ENCODE data around the gene C14orf180.
"Not testable (repeated sequence)": the region's sequence is repeated elsewhere in the genome, so short reads cannot be mapped to it uniquely, and the experiment has no call there.

Gene C14orf180

GRCh38 chr14:104571246-104571645 is 8.3 kb upstream of the C14orf180 start:
- Histone ChIP-seq H3K27me3 (ENCODE audit: control insufficient read depth, insufficient read depth, low read length) (peaks cover 4% of the 10 kb centered on the region), H3K9ac (ENCODE audit: low read length) (no peak overlapping the region), H3K36me3 (ENCODE audit: control insufficient read depth, insufficient read depth, low read length) (no peaks in the 10 kb centered on the region), H3K4me3 (ENCODE audit: low read length) (no peak overlapping the region), H3K27ac (ENCODE audit: low read depth, low read length) (no peak overlapping the region), H3K4me1 (ENCODE audit: control insufficient read depth, insufficient read depth, low read length) (no peaks in the 10 kb centered on the region)

- Histone ChIP-seq H3K27me3 (ENCODE audit: control insufficient read depth, insufficient read depth, low read length) (peaks cover 4% of the 10 kb centered on the region), H3K4me1 (ENCODE audit: control insufficient read depth, insufficient read depth, low read length) (no peaks in the 10 kb centered on the region), H3K9ac (ENCODE audit: low read length) (no peak overlapping the region), H3K36me3 (ENCODE audit: control insufficient read depth, insufficient read depth, low read length) (no peaks in the 10 kb centered on the region), H3K4me3 (ENCODE audit: low read length) (no peak overlapping the region), H3K27ac (ENCODE audit: low read depth, low read length) (no peak overlapping the region)
Observed at GRCh38 chr14:104572024-104572626, 7.4 kb upstream of the C14orf180 start.

GRCh38 chr14:104572668-104573067 is 6.9 kb upstream of the C14orf180 start:
- Histone ChIP-seq H3K4me1 (ENCODE audit: control insufficient read depth, insufficient read depth, low read length) (no peaks in the 10 kb centered on the region), H3K4me3 (ENCODE audit: low read length) (no peak overlapping the region), H3K27ac (ENCODE audit: low read depth, low read length) (no peak overlapping the region), H3K9ac (ENCODE audit: low read length) (no peak overlapping the region), H3K27me3 (ENCODE audit: control insufficient read depth, insufficient read depth, low read length) (peaks cover 4% of the 10 kb centered on the region), H3K36me3 (ENCODE audit: control insufficient read depth, insufficient read depth, low read length) (no peaks in the 10 kb centered on the region)

DNA sequence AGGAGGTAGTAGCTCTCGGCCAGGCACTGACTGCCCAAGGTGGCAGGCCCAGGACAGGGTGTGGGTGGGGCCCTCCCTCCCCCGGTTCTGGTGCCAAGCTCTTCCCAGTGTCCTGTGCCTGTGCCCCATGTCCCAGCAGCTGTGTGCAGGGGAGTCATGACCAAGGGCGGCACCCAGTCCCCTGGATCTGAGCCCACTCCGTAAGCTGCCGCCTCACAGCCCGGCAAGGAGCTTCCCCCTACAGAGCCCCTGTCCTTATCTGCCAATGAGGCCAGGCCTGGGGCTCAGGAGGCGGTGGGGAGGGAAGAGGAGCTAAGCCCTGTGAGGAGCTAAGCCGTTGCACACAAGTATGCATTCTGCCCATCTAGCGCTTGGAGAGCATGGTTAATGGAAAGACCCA is 5.6 kb upstream of the C14orf180 start:
- Histone ChIP-seq H3K4me1 (ENCODE audit: control insufficient read depth, insufficient read depth, low read length) (no peaks in the 10 kb centered on the region), H3K27me3 (ENCODE audit: control insufficient read depth, insufficient read depth, low read length) (peaks cover 4% of the 10 kb centered on the region)

GRCh38 chr14:104574536-104574935 is 5.0 kb upstream of the C14orf180 start:
- Histone ChIP-seq H3K36me3 (ENCODE audit: control insufficient read depth, insufficient read depth, low read length) (no peaks in the 10 kb centered on the region), H3K4me3 (ENCODE audit: low read length) (no peak overlapping the region), H3K27ac (ENCODE audit: low read depth, low read length) (no peak overlapping the region), H3K27me3 (ENCODE audit: control insufficient read depth, insufficient read depth, low read length) (no peaks in the 10 kb centered on the region), H3K4me1 (ENCODE audit: control insufficient read depth, insufficient read depth, low read length) (no peaks in the 10 kb centered on the region), H3K9ac (ENCODE audit: low read length) (no peak overlapping the region)

More for the DNA sequence above, 5.6 kb upstream of the C14orf180 start:
- Histone ChIP-seq H3K27ac (ENCODE audit: low read depth, low read length) (no peak overlapping the region), H3K4me3 (ENCODE audit: low read length) (no peak overlapping the region), H3K36me3 (ENCODE audit: control insufficient read depth, insufficient read depth, low read length) (no peaks in the 10 kb centered on the region), H3K9ac (ENCODE audit: low read length) (no peak overlapping the region)

- Histone ChIP-seq H3K36me3 (ENCODE audit: control insufficient read depth, insufficient read depth, low read length) (no peaks in the 10 kb centered on the region), H3K4me3 (ENCODE audit: low read length) (no peak overlapping the region), H3K4me1 (ENCODE audit: control insufficient read depth, insufficient read depth, low read length) (no peaks in the 10 kb centered on the region), H3K27ac (ENCODE audit: low read depth, low read length) (no peak overlapping the region), H3K9ac (ENCODE audit: low read length) (no peak overlapping the region), H3K27me3 (ENCODE audit: control insufficient read depth, insufficient read depth, low read length) (no peaks in the 10 kb centered on the region)
Observed at GRCh38 chr14:104574978-104575583, 4.5 kb upstream of the C14orf180 start.

DNA sequence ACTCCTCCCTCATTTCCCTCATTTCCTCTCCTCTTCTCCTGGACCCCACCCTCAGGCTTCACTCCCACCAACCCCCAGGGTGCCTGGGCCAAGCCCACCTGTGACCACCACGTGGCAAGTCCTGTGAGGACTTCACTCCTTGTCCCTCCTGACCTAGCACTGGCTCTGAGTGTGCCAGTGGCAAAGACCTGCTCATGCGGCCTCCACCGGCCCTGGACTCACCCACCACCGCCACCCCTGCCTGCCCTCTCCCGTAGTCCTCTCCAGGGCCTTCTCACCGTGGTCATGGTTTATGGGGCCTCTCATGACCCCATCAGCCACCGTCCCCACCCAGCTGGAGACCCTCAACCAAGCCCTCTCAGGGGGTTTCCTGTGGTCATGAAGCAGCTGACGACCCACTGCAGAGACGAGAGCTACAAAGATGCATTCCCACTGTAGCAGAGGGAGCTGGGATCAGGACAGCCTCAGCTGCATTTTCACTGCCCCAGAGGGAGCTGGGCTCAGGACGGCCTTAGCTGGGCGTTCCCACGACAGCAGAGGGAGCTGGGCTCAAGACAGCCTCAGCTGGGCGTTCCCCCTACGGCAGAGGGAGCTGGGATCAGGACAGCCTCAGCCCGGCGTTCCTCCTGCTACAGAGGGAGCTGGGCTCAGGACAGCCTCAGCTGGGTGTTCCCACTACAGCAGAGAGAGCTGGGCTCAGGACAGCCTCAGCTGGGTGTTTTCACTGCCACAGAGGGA is 3.2 kb upstream of the C14orf180 start:
- H3K36me3 ChIP-seq (ENCODE audit: control insufficient read depth, insufficient read depth, low read length) = no peaks in the 10 kb centered on the region
- no peaks in the 10 kb centered on the region for H3K4me1 ChIP-seq (ENCODE audit: control insufficient read depth, insufficient read depth, low read length)
- no peak overlapping the region for H3K27ac ChIP-seq (ENCODE audit: low read depth, low read length)
- no peak overlapping the region for H3K9ac ChIP-seq (ENCODE audit: low read length)
- H3K4me3 ChIP-seq (ENCODE audit: low read length) = no peak overlapping the region
- H3K27me3 ChIP-seq (ENCODE audit: control insufficient read depth, insufficient read depth, low read length) = no peaks in the 10 kb centered on the region

GRCh38 chr14:104576970-104577332 is 2.6 kb upstream of the C14orf180 start:
- H3K9ac ChIP-seq (ENCODE audit: low read length) = no peak overlapping the region
- H3K36me3 ChIP-seq (ENCODE audit: control insufficient read depth, insufficient read depth, low read length) = no peaks in the 10 kb centered on the region
- no peaks in the 10 kb centered on the region for H3K27me3 ChIP-seq (ENCODE audit: control insufficient read depth, insufficient read depth, low read length)
- no peaks in the 10 kb centered on the region for H3K4me1 ChIP-seq (ENCODE audit: control insufficient read depth, insufficient read depth, low read length)
- H3K27ac ChIP-seq (ENCODE audit: low read depth, low read length) = no peak overlapping the region
- H3K4me3 ChIP-seq (ENCODE audit: low read length) = no peak overlapping the region

- Histone ChIP-seq H3K4me3 (ENCODE audit: low read length) (no peak overlapping the region), H3K4me1 (ENCODE audit: control insufficient read depth, insufficient read depth, low read length) (no peaks in the 10 kb centered on the region), H3K27ac (ENCODE audit: low read depth, low read length) (no peak overlapping the region), H3K36me3 (ENCODE audit: control insufficient read depth, insufficient read depth, low read length) (no peaks in the 10 kb centered on the region), H3K9ac (ENCODE audit: low read length) (no peak overlapping the region), H3K27me3 (ENCODE audit: control insufficient read depth, insufficient read depth, low read length) (no peaks in the 10 kb centered on the region)
Observed at GRCh38 chr14:104577426-104577825, 2.1 kb upstream of the C14orf180 start.

- peaks cover 3% of the 10 kb centered on the region for H3K27me3 ChIP-seq (ENCODE audit: control insufficient read depth, insufficient read depth, low read length)
- no peak overlapping the region for H3K9ac ChIP-seq (ENCODE audit: low read length)
- H3K4me1 ChIP-seq (ENCODE audit: control insufficient read depth, insufficient read depth, low read length) = no peaks in the 10 kb centered on the region
- no peak overlapping the region for H3K27ac ChIP-seq (ENCODE audit: low read depth, low read length)
- H3K36me3 ChIP-seq (ENCODE audit: control insufficient read depth, insufficient read depth, low read length) = no peaks in the 10 kb centered on the region
- no peak overlapping the region for H3K4me3 ChIP-seq (ENCODE audit: low read length)
Observed at GRCh38 chr14:104577847-104578301, 1.7 kb upstream of the C14orf180 start.

DNA sequence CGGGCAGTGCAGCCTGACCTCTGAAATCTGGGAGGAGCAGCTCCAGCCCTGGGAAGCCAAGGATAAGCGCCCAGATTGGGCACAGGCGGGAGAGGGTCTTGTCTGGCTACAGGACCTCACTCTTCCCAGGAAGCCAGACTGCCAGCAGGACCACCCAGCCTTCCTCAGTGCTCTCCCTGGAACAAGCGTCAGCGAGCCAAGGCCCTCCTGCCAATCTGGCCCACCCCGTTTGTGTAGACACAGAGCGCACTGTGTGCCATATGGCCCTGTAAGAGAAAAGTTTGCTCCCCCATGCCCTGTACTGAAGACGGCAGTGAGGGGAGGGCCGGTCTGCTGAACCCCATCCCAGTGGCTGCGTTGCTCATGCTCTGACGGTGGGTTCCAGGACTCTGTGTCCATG is 1.2 kb upstream of the C14orf180 start:
- Histone ChIP-seq H3K27me3 (ENCODE audit: control insufficient read depth, insufficient read depth, low read length) (peaks cover 3% of the 10 kb centered on the region), H3K9ac (ENCODE audit: low read length) (no peak overlapping the region), H3K4me1 (ENCODE audit: control insufficient read depth, insufficient read depth, low read length) (no peaks in the 10 kb centered on the region), H3K27ac (ENCODE audit: low read depth, low read length) (no peak overlapping the region), H3K36me3 (ENCODE audit: control insufficient read depth, insufficient read depth, low read length) (no peaks in the 10 kb centered on the region), H3K4me3 (ENCODE audit: low read length) (no peak overlapping the region)

- not testable (repeated sequence) for H3K36me3 ChIP-seq (ENCODE audit: control insufficient read depth, insufficient read depth, low read length); H3K4me1 ChIP-seq (ENCODE audit: control insufficient read depth, insufficient read depth, low read length); H3K9ac ChIP-seq (ENCODE audit: low read length); H3K4me3 ChIP-seq (ENCODE audit: low read length); H3K27ac ChIP-seq (ENCODE audit: low read depth, low read length); H3K27me3 ChIP-seq (ENCODE audit: control insufficient read depth, insufficient read depth, low read length)
Observed at GRCh38 chr14:104579939-104580338, 375 bp downstream of the C14orf180 start.

DNA sequence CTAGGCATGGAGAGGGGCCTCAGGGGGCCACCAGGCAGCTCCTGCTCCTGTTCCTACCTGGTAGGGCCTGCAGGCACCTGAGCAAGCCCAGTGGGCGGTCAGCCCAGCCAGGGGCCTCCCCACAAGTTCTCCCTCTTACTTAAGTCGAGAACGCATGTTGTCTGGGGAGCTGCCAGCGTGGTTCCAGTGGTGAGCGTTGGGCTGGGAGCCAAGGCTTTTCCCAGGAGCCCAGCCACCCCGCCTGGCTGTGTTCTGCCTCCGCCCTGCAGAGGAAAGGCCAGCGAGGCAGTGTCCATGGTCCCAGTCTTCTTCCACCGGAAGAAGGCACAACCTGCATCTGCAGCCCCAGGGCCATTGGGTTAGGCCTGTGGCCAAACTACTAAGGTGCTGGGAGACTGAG is 1.4 kb downstream of the C14orf180 start:
- Histone ChIP-seq H3K4me3 (ENCODE audit: low read length) (no peak overlapping the region), H3K27me3 (ENCODE audit: control insufficient read depth, insufficient read depth, low read length) (peaks cover 3% of the 10 kb centered on the region), H3K36me3 (ENCODE audit: control insufficient read depth, insufficient read depth, low read length) (no peaks in the 10 kb centered on the region), H3K27ac (ENCODE audit: low read depth, low read length) (no peak overlapping the region), H3K4me1 (ENCODE audit: control insufficient read depth, insufficient read depth, low read length) (no peaks in the 10 kb centered on the region), H3K9ac (ENCODE audit: low read length) (no peak overlapping the region)
